ENCODE data around the gene RERE. TPM values are rescaled to one million over a fixed set of nuclear protein-coding genes. Genes with fewer than 3 reads are reported as not detected.

RERE gene
- total and polyA plus RNA-seq, 2 donors (not counting 3 experiments of a cell fraction or from before 2014, with no cell fraction given): 14.1 to 113 TPM

DNA sequence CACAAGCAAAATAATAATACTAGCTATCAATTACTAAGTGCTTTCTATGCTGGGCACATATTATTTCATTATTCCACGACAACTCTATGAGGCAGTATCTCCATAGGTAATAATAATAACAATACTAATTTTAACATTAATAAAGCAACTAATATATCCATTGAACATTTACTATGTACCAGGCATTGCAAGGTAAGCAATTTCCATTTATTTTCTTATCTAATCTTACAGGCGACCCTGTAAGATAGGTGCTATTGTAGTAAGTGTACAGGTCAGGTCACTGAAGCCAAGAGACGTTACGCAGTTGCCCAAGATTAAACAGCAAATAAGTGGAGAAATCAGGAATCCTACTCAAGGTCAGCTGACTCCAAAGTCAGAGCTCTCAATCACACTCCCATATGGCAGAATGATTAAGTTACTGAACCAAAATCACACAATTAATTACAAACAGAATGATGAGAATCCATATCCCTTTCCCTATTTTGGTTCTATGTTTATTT, 301.1 kb downstream of the RERE start:
- BruUV-seq (replicated peaks): no TSS peak
- no peak for FAIRE-seq

More for the DNA sequence above, 301.1 kb downstream of the RERE start:
- no peak overlapping the region for H3K4me3 ChIP-seq (replicated peaks in 1 of 3; ENCODE audit: insufficient read depth in 1 of 3, low read depth in 1 of 3, low read length in 3 of 3)
- dilution Hi-C loops (cut with MboI; ENCODE audit: extremely low pct_ligation_motif_present, low sequenced_read_pairs): no loop called here
- H3K79me2 ChIP-seq (ENCODE audit: control insufficient read depth, insufficient read depth, low read length): no peaks in the 10 kb centered on the region
- H3K27ac ChIP-seq (ENCODE audit: insufficient read depth, low read depth, low read length): no peak overlapping the region
- no peaks in the 10 kb centered on the region for H3K9me3 ChIP-seq (replicated peaks; ENCODE audit: control insufficient read depth, insufficient read depth, low read length)
- POLR2A ChIA-PET: no interaction called here
- H3K36me3 ChIP-seq (ENCODE audit: control insufficient read depth in 2 of 2, extremely low read depth in 1 of 2, insufficient read depth in 2 of 2, low read length in 2 of 2): peaks cover 0 to 3% of the 10 kb centered on the region in 2 experiments
- H4K20me1 ChIP-seq (replicated peaks; ENCODE audit: control insufficient read depth, extremely low read depth, insufficient read depth, low read length): no peaks in the 10 kb centered on the region
- no peak overlapping the region for H3K4me2 ChIP-seq (ENCODE audit: insufficient read depth, low read length)
- no peak for DNase-seq (ENCODE audit: low read depth, low spot score)
- intact Hi-C loops (cut with micrococcal nuclease): no loop called here
- no peaks in the 10 kb centered on the region for H3K27me3 ChIP-seq (ENCODE audit: control insufficient read depth in 2 of 2, insufficient read depth in 2 of 2, low read length in 2 of 2)
- no peak overlapping the region for H3K9ac ChIP-seq (replicated peaks; ENCODE audit: extremely low read depth, insufficient read depth, low read length)
- CTCF ChIA-PET: interaction anchor here (0.9 to 1.6 kb wide), 2 partner anchors 9 to 22 kb away, joined by 3 to 5 read pairs; no protein-coding TSS in a partner anchor
- H3K4me1 ChIP-seq (ENCODE audit: control insufficient read depth, extremely low read depth, insufficient read depth, low read length): no peaks in the 10 kb centered on the region
- H3K9me1 ChIP-seq (replicated peaks; ENCODE audit: control insufficient read depth, extremely low read depth, insufficient read depth, low read length): no peaks in the 10 kb centered on the region
- H2AFZ ChIP-seq (ENCODE audit: low read depth, low read length): no peak overlapping the region
- TF ChIP-seq MYC (IDR thresholded peaks at IDR 0.05; ENCODE audit: low read depth, low read length): no peak
- no peak for TF ChIP-seq GATA2 (IDR thresholded peaks at IDR 0.05; ENCODE audit: insufficient read depth, insufficient read length, low read depth, low read length)
- TF ChIP-seq POLR2A (IDR thresholded peaks at IDR 0.05; ENCODE audit: low read depth, low read length): no peak
- TF ChIP-seq EZH2 (IDR thresholded peaks at IDR 0.05; ENCODE audit: borderline replicate concordance, low read depth, low read length, severe bottlenecking): no peak
- TF ChIP-seq POLR2AphosphoS5 (IDR thresholded peaks at IDR 0.05; ENCODE audit: insufficient read depth, low read depth, low read length): no peak
- no peak for TF ChIP-seq FOS (IDR thresholded peaks at IDR 0.05; ENCODE audit: borderline replicate concordance, insufficient read depth, low read length)
- TF ChIP-seq JUN (IDR thresholded peaks at IDR 0.05; ENCODE audit: borderline replicate concordance, insufficient read depth, insufficient read length, low read depth): no peak
- TF ChIP-seq, protein P1, sequence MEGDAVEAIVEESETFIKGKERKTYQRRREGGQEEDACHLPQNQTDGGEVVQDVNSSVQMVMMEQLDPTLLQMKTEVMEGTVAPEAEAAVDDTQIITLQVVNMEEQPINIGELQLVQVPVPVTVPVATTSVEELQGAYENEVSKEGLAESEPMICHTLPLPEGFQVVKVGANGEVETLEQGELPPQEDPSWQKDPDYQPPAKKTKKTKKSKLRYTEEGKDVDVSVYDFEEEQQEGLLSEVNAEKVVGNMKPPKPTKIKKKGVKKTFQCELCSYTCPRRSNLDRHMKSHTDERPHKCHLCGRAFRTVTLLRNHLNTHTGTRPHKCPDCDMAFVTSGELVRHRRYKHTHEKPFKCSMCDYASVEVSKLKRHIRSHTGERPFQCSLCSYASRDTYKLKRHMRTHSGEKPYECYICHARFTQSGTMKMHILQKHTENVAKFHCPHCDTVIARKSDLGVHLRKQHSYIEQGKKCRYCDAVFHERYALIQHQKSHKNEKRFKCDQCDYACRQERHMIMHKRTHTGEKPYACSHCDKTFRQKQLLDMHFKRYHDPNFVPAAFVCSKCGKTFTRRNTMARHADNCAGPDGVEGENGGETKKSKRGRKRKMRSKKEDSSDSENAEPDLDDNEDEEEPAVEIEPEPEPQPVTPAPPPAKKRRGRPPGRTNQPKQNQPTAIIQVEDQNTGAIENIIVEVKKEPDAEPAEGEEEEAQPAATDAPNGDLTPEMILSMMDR (IDR thresholded peaks at IDR 0.05; ENCODE audit: extremely low read depth in 1 of 2, insufficient read depth in 1 of 2, low read depth in 1 of 2, low read length in 2 of 2): no peak
- TF ChIP-seq, protein P2, sequence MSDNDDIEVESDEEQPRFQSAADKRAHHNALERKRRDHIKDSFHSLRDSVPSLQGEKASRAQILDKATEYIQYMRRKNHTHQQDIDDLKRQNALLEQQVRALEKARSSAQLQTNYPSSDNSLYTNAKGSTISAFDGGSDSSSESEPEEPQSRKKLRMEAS (IDR thresholded peaks at IDR 0.05; ENCODE audit: insufficient read depth, insufficient read length): no peak
